ENCODE data around the gene METTL26.
"Not testable (repeated sequence)": the region's sequence is repeated elsewhere in the genome, so short reads cannot be mapped to it uniquely, and the experiment has no call there.

Gene METTL26

GRCh38 chr16:610513-611381 lies 25.4 kb downstream of the METTL26 start:
- Mint-ChIP-seq H3K4me1 (peaks cover 36% of the 10 kb centered on the region), H3K36me3 (peaks cover 15% of the 10 kb centered on the region), H3K27ac (no peak overlapping the region), H3K27me3 (no peaks in the 10 kb centered on the region), H3K4me3 (no peak overlapping the region), H3K9me3 (no peaks in the 10 kb centered on the region)
- ATAC-seq: no peak

GRCh38 chr16:609984-610383 lies 26.1 kb downstream of the METTL26 start:
- H3K4me1 Mint-ChIP-seq: peaks cover 31% of the 10 kb centered on the region
- H3K27ac Mint-ChIP-seq: no peak overlapping the region
- peaks cover 3% of the 10 kb centered on the region for H3K9me3 Mint-ChIP-seq
- no peak for ATAC-seq
- no peaks in the 10 kb centered on the region for H3K27me3 Mint-ChIP-seq
- peaks cover 21% of the 10 kb centered on the region for H3K36me3 Mint-ChIP-seq
- H3K4me3 Mint-ChIP-seq: no peak overlapping the region

GRCh38 chr16:609316-609715 lies 26.8 kb downstream of the METTL26 start:
- ATAC-seq: no peak
- Mint-ChIP-seq H3K36me3 (peaks cover 15% of the 10 kb centered on the region), H3K27me3 (no peaks in the 10 kb centered on the region), H3K4me3 (no peak overlapping the region), H3K9me3 (peaks cover 3% of the 10 kb centered on the region), H3K27ac (no peak overlapping the region), H3K4me1 (peaks cover 25% of the 10 kb centered on the region)

- Mint-ChIP-seq H3K27me3 (no peaks in the 10 kb centered on the region), H3K36me3 (peaks cover 11% of the 10 kb centered on the region), H3K4me1 (peaks cover 34% of the 10 kb centered on the region), H3K9me3 (peaks cover 3% of the 10 kb centered on the region), H3K4me3 (no peak overlapping the region), H3K27ac (no peak overlapping the region)
- ATAC-seq: peak; percentile 76
These were observed 28.1 kb downstream of the METTL26 start for GRCh38 chr16:608019-608418.

GRCh38 chr16:606656-607307 lies 29.3 kb downstream of the METTL26 start:
- Mint-ChIP-seq H3K36me3 (peaks cover 12% of the 10 kb centered on the region), H3K9me3 (peaks cover 3% of the 10 kb centered on the region), H3K4me1 (peaks cover 40% of the 10 kb centered on the region), H3K27ac (no peak overlapping the region), H3K4me3 (no peak overlapping the region), H3K27me3 (no peaks in the 10 kb centered on the region)
- no peak for ATAC-seq

GRCh38 chr16:603933-604332 lies 32.2 kb downstream of the METTL26 start:
- Mint-ChIP-seq H3K27ac (no peak overlapping the region), H3K27me3 (no peaks in the 10 kb centered on the region), H3K4me3 (no peak overlapping the region), H3K4me1 (peaks cover 19% of the 10 kb centered on the region), H3K9me3 (peaks cover 3% of the 10 kb centered on the region), H3K36me3 (peaks cover 12% of the 10 kb centered on the region)
- ATAC-seq: no peak

- H3K27me3 Mint-ChIP-seq: no peaks in the 10 kb centered on the region
- peaks cover 21% of the 10 kb centered on the region for H3K4me1 Mint-ChIP-seq
- no peak for ATAC-seq
- H3K9me3 Mint-ChIP-seq: peaks cover 3% of the 10 kb centered on the region
- no peak overlapping the region for H3K27ac Mint-ChIP-seq
- no peak overlapping the region for H3K4me3 Mint-ChIP-seq
- H3K36me3 Mint-ChIP-seq: peaks cover 25% of the 10 kb centered on the region
These were observed 35.3 kb downstream of the METTL26 start for GRCh38 chr16:600781-601180.

GRCh38 chr16:598823-599739 lies 37.0 kb downstream of the METTL26 start:
- Mint-ChIP-seq H3K4me3 (no peak overlapping the region), H3K9me3 (no peaks in the 10 kb centered on the region), H3K27ac (no peak overlapping the region), H3K36me3 (peaks cover 20% of the 10 kb centered on the region), H3K4me1 (peaks cover 34% of the 10 kb centered on the region), H3K27me3 (no peaks in the 10 kb centered on the region)
- no peak for ATAC-seq

- H3K9me3 Mint-ChIP-seq: not testable (repeated sequence)
These were observed 38.5 kb downstream of the METTL26 start for GRCh38 chr16:597655-598054.

GRCh38 chr16:596736-597060 lies 39.4 kb downstream of the METTL26 start:
- peak overlapping the region; percentile 1 for H3K27ac Mint-ChIP-seq
- H3K4me3 Mint-ChIP-seq: no peak overlapping the region
- no peaks in the 10 kb centered on the region for H3K27me3 Mint-ChIP-seq
- peaks cover 42% of the 10 kb centered on the region for H3K4me1 Mint-ChIP-seq
- peaks cover 14% of the 10 kb centered on the region for H3K36me3 Mint-ChIP-seq
- no peaks in the 10 kb centered on the region for H3K9me3 Mint-ChIP-seq
- ATAC-seq: no peak

More at GRCh38 chr16:597655-598054, 38.5 kb downstream of the METTL26 start:
- Mint-ChIP-seq H3K4me1 (peaks cover 35% of the 10 kb centered on the region), H3K36me3 (peaks cover 14% of the 10 kb centered on the region)
- not testable (repeated sequence) for H3K27me3 Mint-ChIP-seq, H3K27ac Mint-ChIP-seq, ATAC-seq, H3K4me3 Mint-ChIP-seq

- Mint-ChIP-seq H3K36me3 (peaks cover 14% of the 10 kb centered on the region), H3K27ac (peak overlapping the region; percentile 1), H3K9me3 (no peaks in the 10 kb centered on the region), H3K4me3 (no peak overlapping the region), H3K4me1 (peaks cover 47% of the 10 kb centered on the region), H3K27me3 (no peaks in the 10 kb centered on the region)
- ATAC-seq: no peak
These were observed 40.0 kb downstream of the METTL26 start for GRCh38 chr16:595942-596735.

- Mint-ChIP-seq H3K27ac (no peak overlapping the region), H3K4me1 (peaks cover 55% of the 10 kb centered on the region), H3K4me3 (no peak overlapping the region), H3K36me3 (peaks cover 14% of the 10 kb centered on the region), H3K27me3 (no peaks in the 10 kb centered on the region), H3K9me3 (no peaks in the 10 kb centered on the region)
- ATAC-seq: no peak
These were observed 41.0 kb downstream of the METTL26 start for GRCh38 chr16:595094-595528.

GRCh38 chr16:593807-594206 lies 42.3 kb downstream of the METTL26 start:
- Mint-ChIP-seq H3K4me3 (peak overlapping the region; percentile 45), H3K4me1 (peaks cover 55% of the 10 kb centered on the region), H3K27ac (peak overlapping the region; percentile 76), H3K9me3 (no peaks in the 10 kb centered on the region), H3K27me3 (no peaks in the 10 kb centered on the region), H3K36me3 (peaks cover 14% of the 10 kb centered on the region)
- no peak for ATAC-seq

GRCh38 chr16:593406-593805 lies 42.7 kb downstream of the METTL26 start:
- ATAC-seq: no peak
- H3K27me3 Mint-ChIP-seq: no peaks in the 10 kb centered on the region
- no peaks in the 10 kb centered on the region for H3K9me3 Mint-ChIP-seq
- peak overlapping the region; percentile 45 for H3K4me3 Mint-ChIP-seq
- H3K27ac Mint-ChIP-seq: peak overlapping the region; percentile 76
- H3K36me3 Mint-ChIP-seq: peaks cover 14% of the 10 kb centered on the region
- peaks cover 58% of the 10 kb centered on the region for H3K4me1 Mint-ChIP-seq
